ENCODE results near the gene RNF149.

The RNF149 gene

GRCh38 chr2:101300836-101301235, 7.7 kb downstream of the RNF149 start:
- H3K27ac ChIP-seq (replicated peaks), result no peak overlapping the region
- no peak for TF ChIP-seq SPI1 (IDR thresholded peaks at IDR 0.05; ENCODE audit: borderline replicate concordance, low read depth)
- TF ChIP-seq GABPA (IDR thresholded peaks at IDR 0.05; ENCODE audit: low read depth), result no peak
- TF ChIP-seq, protein P1, sequence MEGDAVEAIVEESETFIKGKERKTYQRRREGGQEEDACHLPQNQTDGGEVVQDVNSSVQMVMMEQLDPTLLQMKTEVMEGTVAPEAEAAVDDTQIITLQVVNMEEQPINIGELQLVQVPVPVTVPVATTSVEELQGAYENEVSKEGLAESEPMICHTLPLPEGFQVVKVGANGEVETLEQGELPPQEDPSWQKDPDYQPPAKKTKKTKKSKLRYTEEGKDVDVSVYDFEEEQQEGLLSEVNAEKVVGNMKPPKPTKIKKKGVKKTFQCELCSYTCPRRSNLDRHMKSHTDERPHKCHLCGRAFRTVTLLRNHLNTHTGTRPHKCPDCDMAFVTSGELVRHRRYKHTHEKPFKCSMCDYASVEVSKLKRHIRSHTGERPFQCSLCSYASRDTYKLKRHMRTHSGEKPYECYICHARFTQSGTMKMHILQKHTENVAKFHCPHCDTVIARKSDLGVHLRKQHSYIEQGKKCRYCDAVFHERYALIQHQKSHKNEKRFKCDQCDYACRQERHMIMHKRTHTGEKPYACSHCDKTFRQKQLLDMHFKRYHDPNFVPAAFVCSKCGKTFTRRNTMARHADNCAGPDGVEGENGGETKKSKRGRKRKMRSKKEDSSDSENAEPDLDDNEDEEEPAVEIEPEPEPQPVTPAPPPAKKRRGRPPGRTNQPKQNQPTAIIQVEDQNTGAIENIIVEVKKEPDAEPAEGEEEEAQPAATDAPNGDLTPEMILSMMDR (IDR thresholded peaks at IDR 0.05; ENCODE audit: insufficient read depth, low read length), result no peak
- no peaks in the 10 kb centered on the region for H3K27me3 ChIP-seq (ENCODE audit: insufficient read depth, poor library complexity, severe bottlenecking)
- no peak for DNase-seq (ENCODE audit: low read depth in 1 of 2, low spot score in 1 of 2)
- no peak overlapping the region for H3K4me3 ChIP-seq (replicated peaks; ENCODE audit: insufficient read depth, low read length)

DNA sequence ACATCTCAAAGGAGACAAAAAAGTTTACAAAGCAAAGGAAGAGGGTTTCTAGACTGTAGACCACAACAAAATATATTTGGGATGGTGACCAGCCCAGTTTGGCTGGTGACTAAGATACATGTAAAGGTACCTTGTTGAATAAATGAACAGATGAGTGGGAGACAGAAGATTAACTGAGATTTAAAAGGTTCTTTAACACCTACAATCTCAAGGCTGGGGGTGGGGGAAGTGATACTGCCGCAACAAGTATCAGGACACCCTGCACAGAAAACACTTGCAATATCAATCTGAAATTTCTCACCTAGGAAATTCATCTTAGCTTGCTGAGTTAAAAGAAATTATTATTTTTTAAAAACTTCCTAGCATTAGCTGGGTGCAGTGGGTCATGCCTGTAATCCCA, 8.3 kb downstream of the RNF149 start:
- Histone ChIP-seq H3K27ac (replicated peaks) (no peak overlapping the region), H3K27me3 (ENCODE audit: insufficient read depth, poor library complexity, severe bottlenecking) (no peaks in the 10 kb centered on the region), H3K4me3 (replicated peaks; ENCODE audit: insufficient read depth, low read length) (no peak overlapping the region)
- no peak for DNase-seq (ENCODE audit: low read depth in 1 of 2, low spot score in 1 of 2)
- TF ChIP-seq, protein P2, sequence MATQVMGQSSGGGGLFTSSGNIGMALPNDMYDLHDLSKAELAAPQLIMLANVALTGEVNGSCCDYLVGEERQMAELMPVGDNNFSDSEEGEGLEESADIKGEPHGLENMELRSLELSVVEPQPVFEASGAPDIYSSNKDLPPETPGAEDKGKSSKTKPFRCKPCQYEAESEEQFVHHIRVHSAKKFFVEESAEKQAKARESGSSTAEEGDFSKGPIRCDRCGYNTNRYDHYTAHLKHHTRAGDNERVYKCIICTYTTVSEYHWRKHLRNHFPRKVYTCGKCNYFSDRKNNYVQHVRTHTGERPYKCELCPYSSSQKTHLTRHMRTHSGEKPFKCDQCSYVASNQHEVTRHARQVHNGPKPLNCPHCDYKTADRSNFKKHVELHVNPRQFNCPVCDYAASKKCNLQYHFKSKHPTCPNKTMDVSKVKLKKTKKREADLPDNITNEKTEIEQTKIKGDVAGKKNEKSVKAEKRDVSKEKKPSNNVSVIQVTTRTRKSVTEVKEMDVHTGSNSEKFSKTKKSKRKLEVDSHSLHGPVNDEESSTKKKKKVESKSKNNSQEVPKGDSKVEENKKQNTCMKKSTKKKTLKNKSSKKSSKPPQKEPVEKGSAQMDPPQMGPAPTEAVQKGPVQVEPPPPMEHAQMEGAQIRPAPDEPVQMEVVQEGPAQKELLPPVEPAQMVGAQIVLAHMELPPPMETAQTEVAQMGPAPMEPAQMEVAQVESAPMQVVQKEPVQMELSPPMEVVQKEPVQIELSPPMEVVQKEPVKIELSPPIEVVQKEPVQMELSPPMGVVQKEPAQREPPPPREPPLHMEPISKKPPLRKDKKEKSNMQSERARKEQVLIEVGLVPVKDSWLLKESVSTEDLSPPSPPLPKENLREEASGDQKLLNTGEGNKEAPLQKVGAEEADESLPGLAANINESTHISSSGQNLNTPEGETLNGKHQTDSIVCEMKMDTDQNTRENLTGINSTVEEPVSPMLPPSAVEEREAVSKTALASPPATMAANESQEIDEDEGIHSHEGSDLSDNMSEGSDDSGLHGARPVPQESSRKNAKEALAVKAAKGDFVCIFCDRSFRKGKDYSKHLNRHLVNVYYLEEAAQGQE (IDR thresholded peaks at IDR 0.05; ENCODE audit: insufficient replicate concordance, low read depth), result no peak
- TF ChIP-seq GABPA (IDR thresholded peaks at IDR 0.05; ENCODE audit: low read depth) (no peak), POLR2AphosphoS5 (IDR thresholded peaks at IDR 0.05; ENCODE audit: low read depth) (no peak), SPI1 (IDR thresholded peaks at IDR 0.05; ENCODE audit: borderline replicate concordance, low read depth) (no peak)
- TF ChIP-seq, protein P1 (IDR thresholded peaks at IDR 0.05; ENCODE audit: insufficient read depth, low read length), result no peak

GRCh38 chr2:101299604-101300003, 8.9 kb downstream of the RNF149 start:
- DNase-seq (ENCODE audit: low read depth in 1 of 2, low spot score in 1 of 2), result no peak
- H3K4me3 ChIP-seq (replicated peaks; ENCODE audit: insufficient read depth, low read length), result no peak overlapping the region
- H3K27me3 ChIP-seq (ENCODE audit: insufficient read depth, poor library complexity, severe bottlenecking), result no peaks in the 10 kb centered on the region
- no peak overlapping the region for H3K27ac ChIP-seq (replicated peaks)
- TF ChIP-seq POLR2AphosphoS5 (IDR thresholded peaks at IDR 0.05; ENCODE audit: low read depth) (no peak), GABPA (IDR thresholded peaks at IDR 0.05; ENCODE audit: low read depth) (no peak), SPI1 (IDR thresholded peaks at IDR 0.05; ENCODE audit: borderline replicate concordance, low read depth) (no peak)
- TF ChIP-seq, protein P1 (IDR thresholded peaks at IDR 0.05; ENCODE audit: insufficient read depth, low read length), result no peak
- TF ChIP-seq, protein P2 (IDR thresholded peaks at IDR 0.05; ENCODE audit: insufficient replicate concordance, low read depth), result no peak

DNA sequence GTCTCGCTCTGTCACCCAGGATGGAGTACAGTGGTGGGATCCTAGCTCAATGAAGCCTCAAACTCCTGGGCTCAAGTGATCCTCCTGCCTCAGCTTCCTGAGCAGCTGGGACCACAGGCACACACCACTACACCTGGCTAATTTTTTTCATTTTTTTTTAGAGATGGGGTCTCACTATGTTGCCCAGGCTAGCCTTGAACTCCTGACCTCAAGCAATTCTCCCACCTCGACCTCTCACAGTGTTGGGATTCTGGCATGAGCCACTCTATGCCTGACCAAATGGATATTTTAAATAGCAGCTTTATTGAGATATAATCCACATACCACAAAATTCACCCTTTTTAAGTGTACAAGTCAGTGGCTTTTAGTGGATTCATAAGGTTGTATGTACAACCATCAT, 11.1 kb downstream of the RNF149 start:
- no peaks in the 10 kb centered on the region for H3K27me3 ChIP-seq (ENCODE audit: insufficient read depth, poor library complexity, severe bottlenecking)
- H3K27ac ChIP-seq (replicated peaks), result no peak overlapping the region
- TF ChIP-seq, protein P2 (IDR thresholded peaks at IDR 0.05; ENCODE audit: insufficient replicate concordance, low read depth), result no peak
- TF ChIP-seq POLR2AphosphoS5 (IDR thresholded peaks at IDR 0.05; ENCODE audit: low read depth) (no peak), GABPA (IDR thresholded peaks at IDR 0.05; ENCODE audit: low read depth) (no peak)
- H3K4me3 ChIP-seq (replicated peaks; ENCODE audit: insufficient read depth, low read length), result no peak overlapping the region
- DNase-seq (ENCODE audit: low read depth in 1 of 2, low spot score in 1 of 2), result no peak
